SK-N-SH (cell line): Measurements from ENCODE around the gene RBL2. TPM values are rescaled to one million over a fixed set of nuclear protein-coding genes. Genes with fewer than 3 reads are reported as not detected.
A peak's percentile ranks its signal among the peaks of the same experiment; 100 is the strongest.

Source experiments
- CTCF ChIA-PET: fragments of 300-600, 350-600 bp; formaldehyde crosslinking; extraction: SDS; loops from one replicate; lab custom pipeline; 2021; lab: Yijun Ruan, JAX
- POLR2A ChIA-PET: fragments of 350-600 bp; sonication (Branson Sonifier 250); formaldehyde crosslinking; extraction: SDS; loops from one replicate; lab custom pipeline; 2020; ENCODE audit warnings: antibody characterized with exemption, inconsistent platforms; lab: Yijun Ruan, JAX
- DNase-seq: peaks from one replicate; pipeline ENCODE4 v3.0.0; 2012
- H2AFZ ChIP-seq: fragments of 200-600 bp; sonication (generic); 2 replicates; pipeline ENCODE4 v1.8.1; 2016; ENCODE audit warnings: antibody characterized with exemption, mild to moderate bottlenecking, low read depth
- H3F3A ChIP-seq: fragments of 200-600 bp; sonication (generic); replicated peaks from 2 replicates; pipeline ENCODE3; 2016; ENCODE audit warnings: antibody characterized with exemption, mild to moderate bottlenecking; ENCODE audit not compliant: insufficient read depth
- H3K27ac ChIP-seq, 2 experiments: fragments of 200-500 bp in 1 of 2; fragments of 200-600 bp in 1 of 2; sonication (Bioruptor generic) in 1 of 2; sonication (generic), shearing (Covaris generic) in 1 of 2; 2 replicates each; pipeline versions ENCODE4 v1.5.1 to v1.6.1; 2014 to 2016; ENCODE audit warnings: low read depth in 2 of 2, inconsistent platforms in 1 of 2, low read length in 1 of 2, mild to moderate bottlenecking in 1 of 2, mixed read lengths in 1 of 2
- H3K27me3 ChIP-seq: fragments of 200-600 bp; sonication (generic), shearing (Covaris generic); 2 replicates; pipeline ENCODE4 v1.6.1; 2016; ENCODE audit warnings: mixed run types; ENCODE audit not compliant: insufficient read depth
- H3K36me3 ChIP-seq, 2 experiments: fragments of 200-500 bp in 1 of 2; fragments of 200-600 bp in 1 of 2; sonication (Bioruptor generic) in 1 of 2; sonication (generic) in 1 of 2; replicated peaks in 1 of 2; 2 replicates each; pipeline versions ENCODE3 to v1.5.1; 2014 to 2016; ENCODE audit warnings: low read length in 1 of 2, mild to moderate bottlenecking in 1 of 2; ENCODE audit not compliant: insufficient read depth in 2 of 2, control insufficient read depth in 1 of 2
- H3K4me1 ChIP-seq, 2 experiments: fragments of 200-500 bp in 1 of 2; fragments of 200-600 bp in 1 of 2; sonication (Bioruptor generic) in 1 of 2; sonication (generic), shearing (Covaris generic) in 1 of 2; 2 replicates each; pipeline versions ENCODE4 v1.5.1 to v1.6.1; 2014 to 2016; ENCODE audit warnings: low read depth in 1 of 2, low read length in 1 of 2, mixed run types in 1 of 2; ENCODE audit not compliant: insufficient read depth in 2 of 2, control insufficient read depth in 1 of 2
- H3K4me2 ChIP-seq: fragments of 200-600 bp; sonication (generic), shearing (Covaris generic); 2 replicates; pipeline ENCODE4 v1.6.1; 2017; ENCODE audit warnings: mixed run types
- H3K4me3 ChIP-seq, 2 experiments: fragments of 200-500 bp in 1 of 2; fragments of 200-600 bp in 1 of 2; sonication (Bioruptor generic) in 1 of 2; sonication (generic), shearing (Covaris generic) in 1 of 2; 2 replicates each; pipeline versions ENCODE4 v1.5.1 to v1.8.1; 2014 to 2016; ENCODE audit warnings: low read depth in 2 of 2, inconsistent platforms in 1 of 2, low read length in 1 of 2, mild to moderate bottlenecking in 1 of 2, mixed read lengths in 1 of 2, moderate library complexity in 1 of 2
- H3K79me2 ChIP-seq: fragments of 200-600 bp; sonication (generic); 2 replicates; pipeline ENCODE4 v1.8.1; 2017; ENCODE audit warnings: mild to moderate bottlenecking; ENCODE audit not compliant: insufficient read depth
- H3K9ac ChIP-seq: fragments of 200-600 bp; sonication (generic); 2 replicates; pipeline ENCODE4 v1.6.1; 2017; ENCODE audit warnings: mixed run types
- H3K9me2 ChIP-seq: fragments of 200-600 bp; sonication (generic); 2 replicates; pipeline ENCODE4 v1.6.1; 2017; ENCODE audit warnings: mixed run types
- H3K9me3 ChIP-seq: fragments of 200-600 bp; sonication (generic); 2 replicates; pipeline ENCODE4 v1.6.1; 2017; ENCODE audit warnings: mixed run types, mild to moderate bottlenecking, moderate library complexity
- H4K20me1 ChIP-seq: fragments of 200-600 bp; sonication (generic); 2 replicates; pipeline ENCODE4 v1.6.1; 2017; ENCODE audit warnings: mild to moderate bottlenecking, mixed run types; ENCODE audit not compliant: insufficient read depth
- ELF1 ChIP-seq: IDR thresholded peaks from 2 replicates; pipeline ENCODE4 v1.4.0; 2012
- EP300 ChIP-seq, 2 experiments: IDR thresholded peaks; 2 replicates each; pipeline versions ENCODE4 v1.4.0 to v1.6.1; 2012; ENCODE audit warnings: borderline replicate concordance in 1 of 2, low read depth in 1 of 2, low read length in 1 of 2
- FOXJ3 ChIP-seq: sonication (generic); formaldehyde crosslinking; IDR thresholded peaks from 2 replicates; pipeline ENCODE4 v1.5.1; 2020; ENCODE audit warnings: mild to moderate bottlenecking, missing genetic modification reagents
- FOXM1 ChIP-seq: IDR thresholded peaks from 2 replicates; pipeline ENCODE4 v1.4.0; 2012; ENCODE audit warnings: low read depth, mild to moderate bottlenecking
- GATA2 ChIP-seq: sonication (generic); formaldehyde crosslinking; IDR thresholded peaks from 2 replicates; pipeline ENCODE4 v1.5.0; 2020; ENCODE audit warnings: mild to moderate bottlenecking, missing genetic modification reagents
- JUND ChIP-seq: IDR thresholded peaks from 2 replicates; pipeline ENCODE4 v1.4.0; 2012
- MEF2A ChIP-seq: IDR thresholded peaks from 2 replicates; pipeline ENCODE4 v1.4.0; 2012; ENCODE audit warnings: low read depth, borderline replicate concordance
- MXI1 ChIP-seq: IDR thresholded peaks from 2 replicates; pipeline ENCODE4 v1.6.1; 2012; ENCODE audit warnings: mild to moderate bottlenecking, low read depth, low read length, improper control_type of control experiment
- NFIC ChIP-seq: IDR thresholded peaks from 2 replicates; pipeline ENCODE4 v1.4.0; 2012; ENCODE audit warnings: borderline replicate concordance
- NRF1 ChIP-seq: IDR thresholded peaks from 2 replicates; pipeline ENCODE4 v1.6.1; 2012; ENCODE audit warnings: low read depth, mild to moderate bottlenecking, low read length
- RFX5 ChIP-seq: IDR thresholded peaks from 2 replicates; pipeline ENCODE4 v1.6.1; 2012; ENCODE audit warnings: mild to moderate bottlenecking, improper control_type of control experiment, low read length
- SMC3 ChIP-seq: IDR thresholded peaks from 2 replicates; pipeline ENCODE4 v1.6.1; 2012; ENCODE audit warnings: low read depth, low read length, improper control_type of control experiment
- TAF1 ChIP-seq: IDR thresholded peaks from 2 replicates; pipeline ENCODE4 v1.6.1; 2012; ENCODE audit warnings: low read depth, mild to moderate bottlenecking, low read length, moderate library complexity, borderline replicate concordance
- TCF12 ChIP-seq: IDR thresholded peaks from 2 replicates; pipeline ENCODE4 v1.4.0; 2012
- YY1 ChIP-seq: IDR thresholded peaks from 2 replicates; pipeline ENCODE4 v1.4.0; 2012; ENCODE audit warnings: low read depth, mild to moderate bottlenecking
- WGBS: methylation state at CpG from one replicate; pipeline ENCODE4 v1.1.6; 2017; ENCODE audit warnings: low lambda C conversion rate; 5-methylcytosine and 5-hydroxymethylcytosine counted together
- polyA plus RNA-seq, 3 experiments: library from polyadenylated mRNA; depleted of rRNA; stranded (reverse); fragments of >200 nt; gene quantifications; 2 replicates each; pipeline ENCODE4 v1.2.3, GENCODE V29; 2012
- TF ChIP-seq, protein P1 (sequence below): IDR thresholded peaks from 2 replicates; pipeline ENCODE4; 2012
- TF ChIP-seq, protein P2 (sequence below): IDR thresholded peaks from 2 replicates; pipeline ENCODE4 v1.4.0; 2012; ENCODE audit warnings: low read depth
- TF ChIP-seq, protein P3 (sequence below): IDR thresholded peaks from 2 replicates; pipeline ENCODE4 v1.6.1; 2012; ENCODE audit warnings: mild to moderate bottlenecking, low read depth, low read length, moderate library complexity
- TF ChIP-seq, protein P4 (sequence below): IDR thresholded peaks from 2 replicates; pipeline ENCODE4 v1.4.0; 2012; ENCODE audit warnings: low read depth, borderline replicate concordance
- TF ChIP-seq, protein P5 (sequence below): fragments of 150-350 bp; IDR thresholded peaks from 2 replicates; pipeline ENCODE4 v1.6.1; 2016; ENCODE audit warnings: mild to moderate bottlenecking, low read depth, low read length
- TF ChIP-seq, protein P6 (sequence below): IDR thresholded peaks from 2 replicates; pipeline ENCODE4 v1.4.0; 2012; ENCODE audit warnings: low read depth, borderline replicate concordance

The RBL2 gene
- polyA plus RNA-seq, 1 of the 3 experiments (the other 2 are of a cell fraction): 28.0 TPM

DNA sequence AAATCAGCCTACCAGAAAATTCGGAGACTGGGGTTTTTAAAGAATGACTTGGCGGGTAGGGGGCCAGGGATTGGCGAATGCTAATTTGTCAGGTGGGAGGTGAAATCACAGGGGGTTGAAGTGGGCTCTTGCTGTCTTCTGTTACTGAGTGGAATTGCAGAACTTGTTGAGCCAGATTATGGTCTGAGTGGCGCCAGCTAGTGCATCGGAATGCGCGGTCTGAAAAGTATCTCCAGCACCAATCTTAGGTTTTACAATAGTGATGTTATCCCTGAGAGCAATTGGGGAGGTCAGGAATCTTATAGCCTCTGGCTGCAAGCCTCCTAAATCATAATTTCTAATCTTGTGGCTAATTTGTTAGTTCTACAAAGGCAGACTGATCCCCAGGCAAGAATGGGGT, 762 bp upstream of the RBL2 start:
- ChIA-PET CTCF (no interaction called here), POLR2A (interaction anchor here (3.4 kb wide), 1 partner anchor 70 kb away, joined by 18 read pairs; the partner anchor contains the start of gene AKTIP)
- H3K79me2 ChIP-seq: peaks cover 40% of the 10 kb centered on the region
- H3K9ac ChIP-seq: no peak overlapping the region
- H3K27ac ChIP-seq: no peak overlapping the region; a peak in 1 of 4 replicates
- H4K20me1 ChIP-seq: no peaks in the 10 kb centered on the region
- H2AFZ ChIP-seq: peak overlapping the region; percentile 97
- H3F3A ChIP-seq: peaks cover 9% of the 10 kb centered on the region
- no peak for TF ChIP-seq ELF1
- TF ChIP-seq GATA2: no peak
- TF ChIP-seq FOXM1: no peak
- TF ChIP-seq, protein P1, sequence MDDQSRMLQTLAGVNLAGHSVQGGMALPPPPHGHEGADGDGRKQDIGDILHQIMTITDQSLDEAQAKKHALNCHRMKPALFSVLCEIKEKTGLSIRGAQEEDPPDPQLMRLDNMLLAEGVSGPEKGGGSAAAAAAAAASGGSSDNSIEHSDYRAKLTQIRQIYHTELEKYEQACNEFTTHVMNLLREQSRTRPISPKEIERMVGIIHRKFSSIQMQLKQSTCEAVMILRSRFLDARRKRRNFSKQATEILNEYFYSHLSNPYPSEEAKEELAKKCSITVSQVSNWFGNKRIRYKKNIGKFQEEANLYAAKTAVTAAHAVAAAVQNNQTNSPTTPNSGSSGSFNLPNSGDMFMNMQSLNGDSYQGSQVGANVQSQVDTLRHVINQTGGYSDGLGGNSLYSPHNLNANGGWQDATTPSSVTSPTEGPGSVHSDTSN: no peak
- TF ChIP-seq RFX5: no peak
- TF ChIP-seq NFIC: no peak
- no peak for TF ChIP-seq SMC3
- no peak for TF ChIP-seq MXI1
- TF ChIP-seq TAF1: no peak
- TF ChIP-seq MEF2A: no peak
- TF ChIP-seq EP300 (IDR thresholded peaks at IDR 0.05; ENCODE audit: borderline replicate concordance in 1 of 2, low read depth in 1 of 2, low read length in 1 of 2): no peak
- no peak for TF ChIP-seq JUND
- TF ChIP-seq, protein P2, sequence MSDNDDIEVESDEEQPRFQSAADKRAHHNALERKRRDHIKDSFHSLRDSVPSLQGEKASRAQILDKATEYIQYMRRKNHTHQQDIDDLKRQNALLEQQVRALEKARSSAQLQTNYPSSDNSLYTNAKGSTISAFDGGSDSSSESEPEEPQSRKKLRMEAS: no peak
- H3K9me2 ChIP-seq: no peaks in the 10 kb centered on the region
- H3K4me2 ChIP-seq: no peak overlapping the region; the same call in 1 of the 2 replicates
- no peaks in the 10 kb centered on the region for H3K27me3 ChIP-seq
- DNase-seq: no peak
- H3K4me1 ChIP-seq: peaks cover 9 to 12% of the 10 kb centered on the region in 2 experiments; a peak in 3 of 4 replicates
- H3K4me3 ChIP-seq: no peak overlapping the region
- H3K9me3 ChIP-seq: no peaks in the 10 kb centered on the region
- H3K36me3 ChIP-seq: no peaks in the 10 kb centered on the region
- WGBS: 91% methylated on average over 7 of the region's 7 CpGs

DNA sequence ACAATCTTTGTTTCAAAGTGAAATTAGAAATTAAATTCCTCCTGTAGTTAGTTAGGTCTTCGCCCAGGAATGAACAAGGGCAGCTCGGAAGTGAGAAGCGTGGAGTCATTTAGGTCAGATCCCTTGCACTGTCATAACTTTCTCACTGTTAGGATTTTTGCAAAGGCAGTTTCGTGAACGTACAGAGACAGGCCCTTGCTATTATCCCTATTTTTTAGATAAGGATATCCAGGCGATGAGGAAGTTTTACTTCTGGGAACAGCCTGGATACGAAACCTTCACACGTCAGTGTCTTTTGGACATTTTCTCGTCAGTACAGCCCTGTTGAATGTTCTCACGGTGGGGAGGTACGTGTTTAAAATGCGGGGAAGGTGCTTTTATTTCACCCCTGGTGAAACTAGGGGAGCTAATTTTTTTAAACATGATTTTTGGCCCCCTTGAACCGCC, 318 bp upstream of the RBL2 start:
- Histone ChIP-seq H3F3A (peaks cover 7% of the 10 kb centered on the region), H4K20me1 (no peaks in the 10 kb centered on the region), H3K27me3 (no peaks in the 10 kb centered on the region), H3K4me2 (peak overlapping the region; percentile 92), H3K79me2 (peaks cover 45% of the 10 kb centered on the region), H3K4me1 (peaks cover 9 to 11% of the 10 kb centered on the region in 2 experiments; a peak in 3 of 4 replicates), H3K9me3 (no peaks in the 10 kb centered on the region), H3K27ac (peak overlapping the region in 1 of 2 experiments; percentile 60; a peak in 1 of 4 replicates), H3K9ac (no peak overlapping the region), H3K4me3 (peak overlapping the region; percentile 87 to 88), H3K9me2 (no peaks in the 10 kb centered on the region), H3K36me3 (peaks cover 0 to under 1% of the 10 kb centered on the region in 2 experiments), H2AFZ (peak overlapping the region; percentile 97)
- POLR2A ChIA-PET: interaction anchor here (3.4 kb wide), 1 partner anchor 69 kb away, joined by 18 read pairs; the partner anchor contains the start of gene AKTIP
- 29% methylated on average over 13 of the region's 13 CpGs for WGBS
- CTCF ChIA-PET: no interaction called here
- no peak for DNase-seq
- TF ChIP-seq MEF2A: no peak
- TF ChIP-seq YY1: no peak
- TF ChIP-seq, protein P3, sequence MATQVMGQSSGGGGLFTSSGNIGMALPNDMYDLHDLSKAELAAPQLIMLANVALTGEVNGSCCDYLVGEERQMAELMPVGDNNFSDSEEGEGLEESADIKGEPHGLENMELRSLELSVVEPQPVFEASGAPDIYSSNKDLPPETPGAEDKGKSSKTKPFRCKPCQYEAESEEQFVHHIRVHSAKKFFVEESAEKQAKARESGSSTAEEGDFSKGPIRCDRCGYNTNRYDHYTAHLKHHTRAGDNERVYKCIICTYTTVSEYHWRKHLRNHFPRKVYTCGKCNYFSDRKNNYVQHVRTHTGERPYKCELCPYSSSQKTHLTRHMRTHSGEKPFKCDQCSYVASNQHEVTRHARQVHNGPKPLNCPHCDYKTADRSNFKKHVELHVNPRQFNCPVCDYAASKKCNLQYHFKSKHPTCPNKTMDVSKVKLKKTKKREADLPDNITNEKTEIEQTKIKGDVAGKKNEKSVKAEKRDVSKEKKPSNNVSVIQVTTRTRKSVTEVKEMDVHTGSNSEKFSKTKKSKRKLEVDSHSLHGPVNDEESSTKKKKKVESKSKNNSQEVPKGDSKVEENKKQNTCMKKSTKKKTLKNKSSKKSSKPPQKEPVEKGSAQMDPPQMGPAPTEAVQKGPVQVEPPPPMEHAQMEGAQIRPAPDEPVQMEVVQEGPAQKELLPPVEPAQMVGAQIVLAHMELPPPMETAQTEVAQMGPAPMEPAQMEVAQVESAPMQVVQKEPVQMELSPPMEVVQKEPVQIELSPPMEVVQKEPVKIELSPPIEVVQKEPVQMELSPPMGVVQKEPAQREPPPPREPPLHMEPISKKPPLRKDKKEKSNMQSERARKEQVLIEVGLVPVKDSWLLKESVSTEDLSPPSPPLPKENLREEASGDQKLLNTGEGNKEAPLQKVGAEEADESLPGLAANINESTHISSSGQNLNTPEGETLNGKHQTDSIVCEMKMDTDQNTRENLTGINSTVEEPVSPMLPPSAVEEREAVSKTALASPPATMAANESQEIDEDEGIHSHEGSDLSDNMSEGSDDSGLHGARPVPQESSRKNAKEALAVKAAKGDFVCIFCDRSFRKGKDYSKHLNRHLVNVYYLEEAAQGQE: no peak
- TF ChIP-seq, protein P4, sequence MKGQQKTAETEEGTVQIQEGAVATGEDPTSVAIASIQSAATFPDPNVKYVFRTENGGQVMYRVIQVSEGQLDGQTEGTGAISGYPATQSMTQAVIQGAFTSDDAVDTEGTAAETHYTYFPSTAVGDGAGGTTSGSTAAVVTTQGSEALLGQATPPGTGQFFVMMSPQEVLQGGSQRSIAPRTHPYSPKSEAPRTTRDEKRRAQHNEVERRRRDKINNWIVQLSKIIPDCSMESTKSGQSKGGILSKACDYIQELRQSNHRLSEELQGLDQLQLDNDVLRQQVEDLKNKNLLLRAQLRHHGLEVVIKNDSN: no peak
- no peak for TF ChIP-seq FOXM1
- TF ChIP-seq, protein P5, sequence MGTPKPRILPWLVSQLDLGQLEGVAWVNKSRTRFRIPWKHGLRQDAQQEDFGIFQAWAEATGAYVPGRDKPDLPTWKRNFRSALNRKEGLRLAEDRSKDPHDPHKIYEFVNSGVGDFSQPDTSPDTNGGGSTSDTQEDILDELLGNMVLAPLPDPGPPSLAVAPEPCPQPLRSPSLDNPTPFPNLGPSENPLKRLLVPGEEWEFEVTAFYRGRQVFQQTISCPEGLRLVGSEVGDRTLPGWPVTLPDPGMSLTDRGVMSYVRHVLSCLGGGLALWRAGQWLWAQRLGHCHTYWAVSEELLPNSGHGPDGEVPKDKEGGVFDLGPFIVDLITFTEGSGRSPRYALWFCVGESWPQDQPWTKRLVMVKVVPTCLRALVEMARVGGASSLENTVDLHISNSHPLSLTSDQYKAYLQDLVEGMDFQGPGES: no peak
- no peak for TF ChIP-seq FOXJ3 (CRISPR knock-in tag)
- TF ChIP-seq, protein P6, sequence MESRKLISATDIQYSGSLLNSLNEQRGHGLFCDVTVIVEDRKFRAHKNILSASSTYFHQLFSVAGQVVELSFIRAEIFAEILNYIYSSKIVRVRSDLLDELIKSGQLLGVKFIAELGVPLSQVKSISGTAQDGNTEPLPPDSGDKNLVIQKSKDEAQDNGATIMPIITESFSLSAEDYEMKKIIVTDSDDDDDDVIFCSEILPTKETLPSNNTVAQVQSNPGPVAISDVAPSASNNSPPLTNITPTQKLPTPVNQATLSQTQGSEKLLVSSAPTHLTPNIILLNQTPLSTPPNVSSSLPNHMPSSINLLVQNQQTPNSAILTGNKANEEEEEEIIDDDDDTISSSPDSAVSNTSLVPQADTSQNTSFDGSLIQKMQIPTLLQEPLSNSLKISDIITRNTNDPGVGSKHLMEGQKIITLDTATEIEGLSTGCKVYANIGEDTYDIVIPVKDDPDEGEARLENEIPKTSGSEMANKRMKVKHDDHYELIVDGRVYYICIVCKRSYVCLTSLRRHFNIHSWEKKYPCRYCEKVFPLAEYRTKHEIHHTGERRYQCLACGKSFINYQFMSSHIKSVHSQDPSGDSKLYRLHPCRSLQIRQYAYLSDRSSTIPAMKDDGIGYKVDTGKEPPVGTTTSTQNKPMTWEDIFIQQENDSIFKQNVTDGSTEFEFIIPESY: no peak
- TF ChIP-seq TCF12: no peak
- no peak for TF ChIP-seq NRF1
